DLD1 (cell line): Measurements from ENCODE around the gene DLGAP4.
"Not testable (repeated sequence)": the region's sequence is repeated elsewhere in the genome, so short reads cannot be mapped to it uniquely, and the experiment has no call there.

ENCODE experiments used
- in situ Hi-C: cut with HindIII; loops from 2 replicates; pipeline ENCODE4 v1.10.0; 2017; ENCODE audit warnings: low sequenced_read_pairs

The DLGAP4 gene

DNA sequence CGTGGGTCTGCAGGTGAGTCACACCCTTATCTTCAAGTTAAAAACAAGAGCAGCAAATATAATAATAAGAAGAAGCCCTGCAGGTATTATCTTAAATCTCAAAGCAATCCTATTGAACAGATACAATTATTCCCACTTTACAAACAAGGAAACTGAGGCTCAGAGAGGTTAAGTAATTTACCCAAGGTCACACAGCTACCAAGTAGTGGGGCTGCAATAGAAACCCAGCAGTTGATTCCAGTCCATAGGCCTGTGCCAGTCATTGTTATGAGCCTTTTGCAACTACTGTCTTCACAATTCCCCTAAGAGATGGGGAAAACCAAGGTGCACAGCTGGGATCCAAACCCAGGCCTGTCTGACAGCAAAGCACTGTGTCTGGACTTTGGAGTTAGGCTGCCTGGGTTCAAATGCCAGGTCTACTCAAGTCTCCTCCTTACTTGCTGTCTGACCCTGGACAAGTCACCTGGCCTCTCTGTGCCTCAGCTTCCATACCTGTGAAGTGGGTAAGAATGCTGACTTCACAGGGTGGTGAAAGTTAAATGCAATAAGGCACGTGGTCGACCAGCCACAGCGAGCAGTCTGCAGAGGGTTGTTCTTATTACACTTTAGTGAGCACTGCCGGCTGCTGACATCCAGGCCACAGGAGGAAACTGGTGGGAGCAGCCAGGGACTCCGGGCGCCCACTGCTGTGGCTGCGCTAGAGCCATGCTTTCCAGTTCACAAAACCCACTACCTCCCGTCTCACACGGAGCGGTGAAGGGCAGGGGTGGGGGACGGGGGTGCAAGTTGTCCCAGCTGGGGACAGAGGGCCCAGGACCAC lies 241.3 kb downstream of the DLGAP4 start:
- in situ Hi-C loops: no loop called here

- in situ Hi-C loops: no loop called here
These were observed 241.8 kb downstream of the DLGAP4 start for GRCh38 chr20:36548006-36548315.

GRCh38 chr20:36548704-36549627 lies 242.8 kb downstream of the DLGAP4 start:
- in situ Hi-C loops: no loop called here

- in situ Hi-C loops: no loop called here
These were observed 243.4 kb downstream of the DLGAP4 start for GRCh38 chr20:36549628-36549941.

- in situ Hi-C loops: no loop called here
These were observed 244.0 kb downstream of the DLGAP4 start for GRCh38 chr20:36549942-36550789.

DNA sequence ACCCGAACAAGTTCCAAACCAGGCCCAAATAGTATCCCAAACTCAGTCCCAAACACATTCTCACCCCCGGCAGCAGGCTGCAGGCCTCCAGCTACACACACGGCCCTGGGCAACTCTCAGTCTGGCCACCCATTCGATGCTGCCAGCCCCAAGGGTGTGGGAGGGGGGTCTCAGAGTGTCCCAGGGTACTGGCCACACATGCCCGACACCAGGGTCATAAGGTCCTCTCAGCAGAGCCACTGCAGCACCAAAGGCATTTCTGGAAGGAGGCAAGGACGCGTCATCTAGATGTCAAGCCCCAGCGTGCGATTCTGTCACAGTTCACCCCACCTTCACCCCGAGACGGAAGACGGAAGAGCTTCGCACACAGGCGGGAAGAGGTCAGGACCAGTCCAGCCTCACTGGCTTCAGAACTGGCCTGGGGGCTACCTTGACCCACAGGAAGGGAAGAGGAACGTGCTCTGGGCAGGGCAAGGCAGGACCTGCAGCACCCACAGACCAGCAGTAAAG lies 244.7 kb downstream of the DLGAP4 start:
- in situ Hi-C loops: no loop called here

- in situ Hi-C loops: no loop called here
These were observed 249.1 kb downstream of the DLGAP4 start for GRCh38 chr20:36555248-36555647.

DNA sequence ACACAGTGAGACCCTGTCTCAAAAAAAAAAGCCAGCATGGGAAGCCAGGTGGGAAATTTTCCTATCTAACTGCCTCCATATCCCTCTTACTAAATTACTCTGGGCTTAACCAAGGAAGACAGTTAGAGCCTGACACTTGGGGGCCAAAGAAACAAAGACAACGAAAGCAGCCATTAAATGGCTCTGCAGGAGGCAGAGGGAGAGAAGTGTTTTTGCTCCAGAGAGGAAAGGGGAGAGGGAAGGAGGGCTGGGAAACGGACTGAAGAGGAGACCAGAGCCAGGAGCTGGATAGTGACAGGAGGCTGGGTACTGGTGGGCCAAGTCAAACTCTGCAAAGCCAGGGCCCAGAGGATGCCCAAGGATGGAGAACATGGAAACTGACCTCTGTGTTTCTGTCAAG lies 256.6 kb downstream of the DLGAP4 start:
- in situ Hi-C loops: no loop called here

DNA sequence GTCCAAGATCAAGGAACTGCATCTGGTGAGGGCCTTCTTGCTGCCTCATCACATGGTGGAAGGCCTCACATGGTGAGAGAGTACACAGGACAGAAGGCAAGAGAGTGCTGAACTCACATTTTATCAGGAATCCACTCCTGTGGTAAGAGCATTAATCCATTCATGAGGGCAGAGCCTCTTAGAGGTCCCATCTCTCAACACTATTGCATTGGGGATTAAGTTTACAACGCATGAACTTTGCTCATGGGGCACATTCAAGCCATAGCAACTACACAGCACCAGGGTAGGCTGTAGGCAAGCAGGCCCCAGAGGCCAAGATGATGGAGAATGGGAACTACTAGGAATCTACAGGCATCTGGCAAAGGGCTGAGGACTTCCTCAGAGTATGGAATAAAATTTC lies 257.2 kb downstream of the DLGAP4 start:
- in situ Hi-C loops: no loop called here

DNA sequence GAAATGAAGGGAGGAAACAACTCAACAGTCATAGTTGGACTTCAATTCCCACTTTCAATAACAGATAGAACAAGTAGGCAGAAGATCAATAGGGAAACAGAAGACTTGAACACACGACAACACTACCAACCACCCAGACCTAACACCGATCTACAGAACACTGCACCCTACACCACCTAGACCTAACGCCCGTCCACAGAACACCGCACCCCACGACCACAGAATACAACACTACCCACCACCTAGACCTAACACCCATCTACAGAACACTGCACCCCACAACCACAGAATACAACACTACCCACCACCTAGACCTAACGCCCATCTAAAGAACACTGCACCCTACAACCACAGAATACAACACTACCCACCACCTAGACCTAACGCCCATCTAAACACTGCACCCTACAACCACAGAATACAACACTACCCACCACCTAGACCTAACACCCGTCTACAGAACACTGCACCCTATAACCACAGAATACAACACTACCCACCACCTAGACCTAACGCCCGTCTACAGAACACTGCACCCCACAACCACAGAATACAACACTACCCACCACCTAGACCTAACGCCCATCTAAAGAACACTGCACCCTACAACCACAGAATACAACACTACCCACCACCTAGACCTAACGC lies 258.1 kb downstream of the DLGAP4 start:
- in situ Hi-C loops: not testable (repeated sequence)

DNA sequence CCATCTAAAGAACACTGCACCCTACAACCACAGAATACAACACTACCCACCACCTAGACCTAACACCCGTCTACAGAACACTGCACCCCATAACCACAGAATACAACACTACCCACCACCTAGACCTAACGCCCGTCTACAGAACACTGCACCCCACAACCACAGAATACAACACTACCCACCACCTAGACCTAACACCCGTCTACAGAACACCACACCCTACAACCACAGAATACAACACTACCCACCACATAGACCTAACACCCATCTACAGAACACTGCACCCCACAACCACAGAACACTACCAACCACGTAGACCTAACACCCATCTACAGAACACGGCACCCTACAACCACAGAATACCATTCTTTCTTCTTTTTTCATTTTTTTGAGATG lies 258.6 kb downstream of the DLGAP4 start:
- in situ Hi-C loops: not testable (repeated sequence)

- in situ Hi-C loops: no loop called here
These were observed 259.4 kb downstream of the DLGAP4 start for GRCh38 chr20:36565520-36565919.

DNA sequence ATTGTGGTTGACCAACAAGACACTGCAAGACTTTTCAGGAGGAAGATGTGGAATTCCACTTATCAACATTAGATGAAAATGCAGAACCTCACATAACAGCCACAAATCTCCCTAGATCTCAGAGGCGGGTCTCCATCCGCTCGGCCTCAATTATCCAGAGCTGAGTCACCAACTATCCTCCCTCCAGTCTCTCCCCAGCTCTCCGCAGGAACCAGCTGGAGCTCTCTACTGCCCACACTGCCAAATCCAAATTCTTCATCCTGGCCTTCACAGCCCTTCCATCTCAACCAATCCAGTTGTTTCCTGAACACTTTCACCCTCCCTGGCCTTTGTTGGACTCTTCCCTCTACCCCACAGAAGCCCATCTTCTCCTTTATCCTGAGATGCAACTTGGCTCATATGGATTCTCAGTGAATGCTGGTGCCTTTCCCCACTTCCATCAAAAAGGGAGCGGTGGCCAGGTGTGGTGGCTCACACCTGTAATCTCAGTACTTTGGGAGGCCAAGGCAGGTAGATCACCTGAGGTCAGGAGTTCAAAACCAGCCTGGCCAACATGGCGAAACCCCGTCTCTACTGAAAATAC lies 263.8 kb downstream of the DLGAP4 start:
- in situ Hi-C loops: no loop called here

DNA sequence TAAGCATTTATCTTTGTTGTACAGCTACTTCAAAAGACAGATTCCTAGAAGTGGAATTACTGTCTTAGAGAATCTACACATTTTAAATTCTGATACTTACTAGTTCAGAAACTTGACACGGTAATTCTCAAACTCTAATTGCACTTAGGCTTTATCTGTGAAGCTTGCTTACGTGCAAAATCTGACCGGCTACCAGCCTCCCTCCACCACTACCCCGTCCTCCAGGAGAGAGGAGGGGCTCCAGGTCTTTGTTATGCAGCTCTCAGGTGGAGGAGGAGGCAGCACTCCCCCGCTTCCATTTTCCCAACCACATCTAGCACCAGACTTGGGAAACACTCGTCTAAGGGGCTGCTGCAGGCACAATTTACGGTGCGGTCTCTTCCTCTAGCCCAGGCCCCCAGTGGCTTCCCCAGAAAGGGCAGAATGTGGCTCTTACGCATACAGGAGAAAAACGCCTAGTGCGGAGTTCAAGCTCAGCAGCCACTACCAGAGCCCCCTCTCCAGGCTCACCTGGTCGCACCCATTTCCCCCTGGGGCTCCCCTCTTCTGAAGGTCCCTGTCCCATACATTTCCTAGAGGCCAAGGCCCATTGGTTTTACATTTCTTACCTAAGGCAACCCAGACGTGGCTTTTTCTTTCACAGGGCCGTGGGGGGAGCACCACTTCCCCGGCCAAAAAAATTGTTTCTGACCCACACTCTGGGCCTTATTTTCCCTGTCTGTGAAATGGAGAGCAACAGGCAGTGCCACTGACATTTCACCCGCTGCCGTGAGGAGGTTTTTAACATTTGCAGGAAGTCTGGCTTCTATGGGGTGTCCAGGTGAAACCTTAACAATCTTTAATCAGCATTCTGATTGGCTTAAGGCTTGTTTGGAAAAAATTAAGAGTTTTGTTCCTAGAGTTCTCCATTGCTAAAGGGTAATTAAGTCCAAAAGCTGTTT lies 265.7 kb downstream of the DLGAP4 start:
- in situ Hi-C loops: no loop called here

GRCh38 chr20:36572701-36573102 lies 266.6 kb downstream of the DLGAP4 start:
- in situ Hi-C loops: no loop called here

DNA sequence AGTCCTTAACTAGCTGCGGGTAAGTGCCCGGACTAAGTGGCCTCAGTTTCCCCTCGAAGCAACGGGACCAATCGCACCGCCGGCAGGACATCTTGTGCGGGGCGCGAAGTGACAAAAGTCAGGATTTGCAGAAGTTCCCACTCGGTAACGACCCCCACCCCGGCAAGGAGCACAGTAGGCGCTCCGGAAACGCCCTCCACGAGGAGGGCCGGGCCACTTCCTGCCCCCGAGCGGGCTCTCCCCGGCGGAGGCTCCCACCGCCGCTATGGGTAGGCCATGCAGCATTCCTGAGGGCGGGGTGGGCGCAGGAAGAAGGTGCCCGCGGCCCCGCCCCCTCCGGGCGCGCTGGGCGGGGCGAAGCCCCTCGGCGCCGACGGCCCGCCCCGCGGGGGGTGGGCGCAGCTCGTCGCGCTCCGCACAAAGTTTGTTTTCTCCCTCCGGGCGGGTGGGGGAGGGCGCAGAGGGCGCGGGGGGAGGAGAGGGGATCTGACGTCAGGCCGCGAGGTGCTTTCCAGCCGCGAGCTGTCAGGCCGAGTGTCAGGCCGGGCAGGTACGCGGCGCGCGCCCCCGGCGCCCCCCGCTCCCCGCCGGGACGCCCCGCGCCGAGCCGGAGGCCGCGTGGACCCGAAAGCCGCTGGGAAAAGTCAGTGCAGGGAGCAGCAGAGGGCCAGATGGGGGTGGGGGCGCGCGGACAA lies 267.1 kb downstream of the DLGAP4 start, which contains the start of gene TGIF2:
TSS of gene TGIF2 (plus strand) at position 495 of the 695 bp plus-strand sequence. CDS start 5,178 bp downstream, outside the sequence.
- in situ Hi-C loops: no loop called here

GRCh38 chr20:36573798-36574365 lies 267.7 kb downstream of the DLGAP4 start:
- in situ Hi-C loops: no loop called here
